Measurements from ENCODE around the gene CD1C.

- TF ChIP-seq TAF1 (IDR thresholded peaks at IDR 0.05; ENCODE audit: borderline replicate concordance, low read depth, low read length) (no peak), POLR2AphosphoS5 (IDR thresholded peaks at IDR 0.05; ENCODE audit: low read depth, low read length) (no peak), POLR2A (IDR thresholded peaks at IDR 0.05; ENCODE audit: low read depth, low read length) (no peak)
Observed at GRCh38 chr1:158323866-158324265, 34.1 kb downstream of the CD1C start.

Data from GM12892 (cell line).